GM19099 (cell line): ENCODE results near the gene MFAP3L.

Experiments
- POLR2A ChIP-seq: IDR thresholded peaks from 3 replicates; pipeline ENCODE4 v1.6.1; 2011; ENCODE audit warnings: low read depth; ENCODE audit not compliant: insufficient read length; ENCODE audit errors: extremely low read depth

MFAP3L gene

DNA sequence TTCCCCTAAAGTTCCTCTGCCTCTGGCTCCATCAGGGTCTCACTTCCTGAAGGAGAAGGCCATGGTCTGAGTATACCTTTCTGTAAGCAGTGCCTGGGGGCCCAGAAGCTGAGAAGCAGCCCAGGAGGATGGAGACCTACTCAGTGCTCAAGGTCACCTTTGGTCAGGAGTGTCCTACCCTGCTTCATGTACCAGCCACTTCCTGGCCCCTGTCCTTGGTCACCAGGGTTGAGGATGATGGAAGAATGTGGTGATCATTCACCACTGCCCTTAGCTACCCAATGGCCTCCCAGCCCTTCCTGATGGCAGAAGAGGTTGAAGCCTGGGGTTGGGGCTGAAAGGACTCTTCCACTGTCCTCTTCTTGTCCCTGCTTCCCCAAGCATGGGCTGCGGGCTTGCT lies 9.0 kb upstream of the MFAP3L start:
- TF ChIP-seq POLR2A = no peak

DNA sequence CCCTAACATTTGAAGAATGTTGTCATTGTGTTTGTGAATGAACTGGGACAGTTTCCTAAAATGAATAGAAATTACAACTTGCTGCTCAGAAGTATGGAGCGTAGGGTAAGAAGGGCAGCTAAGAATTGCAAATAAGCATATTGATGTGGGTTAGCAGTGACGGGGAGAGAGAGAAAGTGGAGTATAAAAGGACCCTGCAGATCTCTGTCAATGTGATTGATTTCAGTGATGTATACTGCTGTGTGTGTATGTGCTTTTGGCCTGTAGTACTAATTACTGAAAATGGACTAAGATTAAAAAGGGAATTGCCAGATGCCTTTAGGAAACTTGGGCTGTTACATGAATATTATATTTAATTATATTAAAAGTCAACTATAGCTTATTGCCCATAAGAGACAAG lies 7.8 kb upstream of the MFAP3L start:
- TF ChIP-seq POLR2A = no peak

DNA sequence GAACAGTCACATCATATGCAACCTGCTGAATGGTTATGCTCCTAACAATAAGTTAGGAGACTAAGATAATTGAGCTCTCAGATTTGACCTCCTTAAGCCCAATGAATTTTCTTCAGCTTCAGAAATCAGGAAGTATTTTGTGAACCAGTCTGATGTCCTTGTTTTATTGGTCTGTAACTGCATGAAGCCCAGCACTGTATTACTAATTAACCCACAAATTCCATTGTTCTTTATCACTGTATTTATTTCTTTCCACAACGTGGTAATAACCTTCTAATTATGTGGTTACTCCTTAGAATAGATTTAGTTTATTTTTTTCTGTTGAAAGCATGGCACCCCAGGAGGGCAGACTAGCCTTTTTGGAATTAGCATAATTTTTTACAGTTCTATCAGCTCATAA lies 3.9 kb upstream of the MFAP3L start:
- TF ChIP-seq POLR2A = no peak

DNA sequence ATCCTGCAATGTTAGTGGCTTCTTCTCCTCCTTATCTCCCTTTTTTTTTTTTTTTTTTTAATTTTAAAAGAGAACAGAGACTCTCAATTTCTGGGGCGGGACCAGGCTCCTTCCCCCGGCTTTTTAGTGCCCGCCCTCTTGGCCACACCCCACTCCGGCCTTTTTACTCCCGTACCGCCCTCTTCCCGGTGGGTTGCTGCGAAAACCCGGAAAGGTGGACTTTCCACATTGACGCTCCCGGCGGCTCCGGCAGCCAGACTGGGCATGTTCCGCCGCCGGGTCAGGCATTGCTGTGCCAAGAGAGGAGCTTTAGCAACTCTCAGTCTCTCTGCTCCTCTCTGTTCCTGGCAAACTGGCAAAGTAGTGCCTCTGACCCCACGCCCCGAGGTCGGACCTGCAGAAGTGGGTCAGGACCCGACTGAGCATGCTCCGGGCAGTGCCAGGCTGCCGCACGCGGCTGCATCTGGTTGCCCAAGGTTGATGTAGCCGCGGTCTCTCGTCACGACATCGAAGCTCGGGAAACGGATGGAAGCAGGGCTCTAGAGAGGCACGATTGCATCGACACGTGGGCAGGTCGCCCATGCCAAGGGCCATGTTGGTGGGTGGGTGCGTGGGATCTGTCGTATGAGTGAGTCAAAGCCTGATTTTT lies 1.1 kb upstream of the MFAP3L start:
- no peak for TF ChIP-seq POLR2A

DNA sequence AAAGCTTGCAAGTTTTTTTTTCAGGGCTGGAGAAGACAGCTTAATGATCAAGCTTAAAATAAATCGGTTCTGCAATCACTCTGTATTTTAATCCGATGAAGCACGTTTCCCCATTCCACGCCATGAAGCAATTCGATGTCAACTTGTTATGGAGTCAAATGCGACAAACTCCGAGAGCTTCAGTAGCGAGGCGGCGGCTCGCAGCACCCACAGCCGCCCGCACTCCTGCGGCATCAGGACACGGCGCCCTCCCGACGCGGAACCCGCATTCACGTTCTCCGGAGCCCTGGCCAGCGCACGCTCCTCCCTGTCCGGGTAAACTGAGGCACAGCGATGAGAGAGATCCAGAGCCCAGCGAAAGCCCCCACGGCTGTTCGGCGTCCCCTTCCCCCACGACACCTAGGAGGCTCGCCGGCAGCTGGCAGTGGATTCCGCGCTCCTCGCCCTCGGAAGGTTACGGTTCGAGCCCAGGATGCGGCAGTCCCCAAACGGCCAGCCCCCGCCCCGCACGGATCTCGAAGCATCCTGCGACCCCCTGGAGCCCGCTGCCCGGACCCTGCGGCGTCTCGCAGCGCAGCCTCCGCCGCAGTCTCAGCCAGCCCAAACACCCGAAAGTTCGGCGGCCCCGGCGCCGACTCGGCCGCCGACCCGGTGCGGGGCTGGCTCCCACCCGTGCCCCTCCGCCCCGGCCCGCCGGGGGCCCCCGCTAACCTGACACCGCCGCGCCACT lies 507 bp downstream of the MFAP3L start:
- TF ChIP-seq POLR2A = no peak

DNA sequence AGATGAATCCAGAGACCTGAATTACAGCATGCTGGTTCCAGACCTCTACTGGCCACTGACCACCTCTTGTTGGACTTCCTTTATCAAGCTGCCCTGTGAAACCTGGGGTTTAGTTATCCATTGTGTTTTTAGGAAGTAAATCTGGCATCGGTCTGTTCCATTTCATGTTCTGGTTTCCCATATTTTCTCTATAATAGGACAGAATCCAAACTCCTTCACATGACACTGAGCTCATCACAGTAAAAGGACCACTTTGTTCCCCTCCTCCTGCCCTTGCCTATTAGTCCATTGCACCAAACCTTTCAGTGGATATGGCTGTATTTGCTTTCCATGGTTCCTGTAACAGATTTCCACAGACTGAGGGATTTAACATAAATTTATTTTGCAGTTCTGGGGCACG lies 4.0 kb downstream of the MFAP3L start:
- no peak for TF ChIP-seq POLR2A

DNA sequence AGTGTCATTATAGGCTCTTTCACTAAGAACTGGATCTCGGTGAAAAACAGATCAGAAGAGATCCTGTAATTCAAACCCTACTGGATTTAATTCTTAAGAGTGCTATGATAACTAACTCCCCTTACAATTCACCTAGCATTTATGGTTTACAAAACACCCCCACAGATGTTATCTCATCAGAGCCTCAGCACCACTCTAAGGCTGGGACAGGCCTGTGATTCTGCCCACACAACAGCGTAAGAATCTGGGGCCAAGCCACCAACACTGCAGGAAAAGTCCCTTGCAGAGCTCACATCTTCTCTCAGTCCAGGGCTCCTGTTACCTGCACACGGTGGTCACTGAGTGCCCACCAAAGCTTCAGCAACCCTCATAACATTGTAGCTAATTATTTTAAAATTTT lies 8.9 kb downstream of the MFAP3L start:
- TF ChIP-seq POLR2A = no peak

DNA sequence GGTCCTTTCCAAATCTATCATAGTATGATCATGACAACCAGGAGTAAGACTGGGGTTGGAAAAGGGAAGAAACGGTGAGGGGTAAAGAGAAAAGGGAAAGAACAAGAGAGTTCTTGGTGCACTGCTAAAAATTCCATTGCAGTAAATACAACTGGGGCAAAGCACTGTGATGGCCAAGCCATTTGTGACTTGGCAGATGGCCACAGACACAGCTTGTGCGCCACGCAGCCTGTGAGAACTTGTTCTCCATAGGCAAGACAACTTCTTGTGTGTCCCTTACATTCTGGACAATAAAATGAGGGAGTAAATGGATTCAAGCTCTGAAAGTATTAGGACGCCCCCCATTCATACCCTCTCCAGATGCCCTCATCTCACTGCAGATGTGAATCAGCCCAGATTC lies 10.9 kb downstream of the MFAP3L start:
- TF ChIP-seq POLR2A = no peak

DNA sequence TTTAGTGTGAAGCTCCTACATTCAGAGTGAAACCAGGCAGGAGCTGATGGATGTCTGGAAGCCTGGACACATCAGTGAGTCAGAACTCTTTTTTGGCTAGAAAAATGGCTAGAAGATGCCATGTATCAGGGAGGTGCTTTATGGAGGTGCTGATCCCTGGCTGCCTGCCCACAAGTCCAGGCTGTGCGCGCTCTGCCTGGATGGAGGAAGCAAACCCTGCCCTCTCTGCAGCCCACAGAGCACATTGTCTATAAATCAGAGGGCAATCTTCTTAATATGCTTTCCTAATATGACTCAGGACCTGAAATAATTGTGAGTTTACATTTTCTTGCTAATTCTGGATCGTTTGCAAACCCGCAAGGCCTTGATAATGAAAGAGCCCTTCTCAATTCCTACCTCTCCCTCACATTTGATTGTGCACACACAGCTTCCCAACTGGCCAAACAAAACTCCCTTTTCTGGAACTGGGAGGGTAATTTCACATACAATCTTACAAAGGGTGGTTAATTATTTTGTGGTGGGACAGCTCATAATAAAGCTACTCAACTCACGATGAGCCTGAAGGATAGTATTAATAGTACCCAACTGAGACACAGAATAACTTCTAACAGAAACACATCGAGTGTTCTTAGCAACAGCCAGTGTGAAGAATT lies 11.7 kb downstream of the MFAP3L start:
- no peak for TF ChIP-seq POLR2A

DNA sequence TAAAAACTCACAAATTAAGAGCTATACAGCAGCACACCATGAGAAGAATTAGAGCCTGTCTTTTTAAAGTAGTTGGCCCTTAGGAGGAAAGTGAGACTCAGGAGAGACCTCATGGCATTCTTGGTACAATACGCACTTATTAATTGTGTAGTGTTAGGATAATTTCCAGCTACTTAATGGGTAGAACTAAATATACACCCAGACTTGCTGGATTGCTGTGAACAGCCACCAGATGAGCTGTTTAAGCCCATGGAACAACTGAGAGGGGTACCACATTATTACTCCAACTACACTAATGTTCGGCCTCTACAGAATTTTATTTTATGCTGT lies 13.6 kb downstream of the MFAP3L start:
- no peak for TF ChIP-seq POLR2A

DNA sequence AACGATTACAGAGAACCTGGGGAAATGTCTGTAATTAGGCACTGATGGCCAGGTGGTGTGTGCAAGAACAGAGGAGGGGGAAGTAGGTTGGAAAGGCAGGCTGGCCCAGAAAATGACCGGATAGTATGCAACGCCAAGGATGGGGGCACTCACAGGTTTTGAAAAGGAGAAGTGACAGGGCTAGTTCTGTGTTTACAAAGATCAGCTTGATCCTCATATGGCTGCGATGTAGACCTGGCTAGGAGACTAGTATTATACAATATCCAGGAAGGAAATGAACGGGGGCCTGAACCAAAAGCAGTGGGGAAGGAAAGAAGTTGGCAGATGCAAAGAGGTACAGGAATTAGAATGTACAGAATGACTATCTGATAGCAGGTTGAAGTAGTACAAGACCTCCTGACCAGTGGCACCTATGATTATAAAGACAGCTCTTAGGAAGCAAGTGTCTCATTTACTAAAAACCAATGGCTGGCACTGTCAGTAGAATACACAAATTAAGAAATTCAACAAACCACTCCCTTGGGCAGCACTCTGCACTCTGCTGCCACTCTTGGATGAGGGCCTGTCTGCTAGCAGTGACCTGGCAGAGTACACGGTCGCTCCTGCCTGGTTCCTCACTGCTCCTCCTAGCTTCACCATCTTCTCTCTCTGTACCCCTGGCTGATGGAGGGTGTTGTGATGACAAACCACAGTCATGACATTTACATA lies 14.1 kb downstream of the MFAP3L start:
- TF ChIP-seq POLR2A = no peak

DNA sequence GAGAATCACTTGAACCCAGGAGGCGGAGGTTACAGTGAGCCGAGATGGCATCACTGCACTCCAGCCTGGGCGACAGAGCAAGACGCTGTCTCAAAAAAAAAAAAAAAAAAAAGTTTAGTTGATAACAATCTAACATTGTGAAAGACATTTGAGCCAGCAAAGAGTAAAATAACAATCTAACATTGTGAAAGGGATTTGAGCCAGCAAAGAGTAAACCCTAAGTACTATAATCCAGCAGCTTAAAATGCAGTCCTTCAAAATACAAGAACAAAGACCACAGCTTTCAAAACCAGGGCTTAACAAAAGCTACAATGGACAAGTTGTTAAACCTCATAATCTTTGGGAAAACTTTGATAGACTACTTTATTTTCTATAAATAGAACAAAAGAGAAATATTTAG lies 16.9 kb downstream of the MFAP3L start:
- TF ChIP-seq POLR2A = no peak

DNA sequence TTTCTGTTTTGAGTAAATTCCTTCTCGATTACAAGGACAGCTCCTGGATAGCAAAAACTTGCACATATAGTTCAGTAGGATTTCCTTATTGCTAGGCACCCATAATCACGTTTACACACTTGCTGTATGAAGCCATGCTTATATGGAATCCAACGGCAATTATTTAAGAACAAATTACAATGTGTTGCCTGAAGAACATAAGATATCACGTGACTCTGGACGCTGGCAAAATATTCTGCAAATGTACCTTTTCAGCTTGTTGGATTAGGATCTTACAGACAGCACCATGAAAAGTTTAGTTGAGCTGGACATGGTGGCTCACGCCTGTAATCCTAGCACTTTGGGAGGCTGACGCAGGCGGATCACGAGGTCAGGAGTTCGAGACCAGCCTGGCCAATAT lies 17.4 kb downstream of the MFAP3L start:
- no peak for TF ChIP-seq POLR2A

DNA sequence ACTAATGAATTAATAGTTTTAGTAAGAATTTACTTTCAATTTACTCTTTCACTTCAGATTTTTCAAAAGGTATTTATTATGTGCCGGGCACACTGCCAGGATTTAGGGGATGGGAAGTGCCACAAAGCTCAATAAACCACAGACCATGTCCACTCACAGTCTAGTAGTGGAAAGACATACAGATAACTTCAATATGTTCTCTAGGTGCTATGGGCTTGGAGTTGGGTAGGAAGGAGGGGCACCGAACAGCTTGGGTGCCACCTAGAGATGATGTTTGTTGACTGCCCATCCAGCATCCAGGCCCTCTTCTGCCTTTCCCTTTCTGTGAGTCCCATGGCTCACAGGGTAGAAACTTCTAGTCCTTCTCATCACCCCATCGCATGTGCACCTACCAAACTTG lies 17.8 kb downstream of the MFAP3L start:
- TF ChIP-seq POLR2A = no peak

DNA sequence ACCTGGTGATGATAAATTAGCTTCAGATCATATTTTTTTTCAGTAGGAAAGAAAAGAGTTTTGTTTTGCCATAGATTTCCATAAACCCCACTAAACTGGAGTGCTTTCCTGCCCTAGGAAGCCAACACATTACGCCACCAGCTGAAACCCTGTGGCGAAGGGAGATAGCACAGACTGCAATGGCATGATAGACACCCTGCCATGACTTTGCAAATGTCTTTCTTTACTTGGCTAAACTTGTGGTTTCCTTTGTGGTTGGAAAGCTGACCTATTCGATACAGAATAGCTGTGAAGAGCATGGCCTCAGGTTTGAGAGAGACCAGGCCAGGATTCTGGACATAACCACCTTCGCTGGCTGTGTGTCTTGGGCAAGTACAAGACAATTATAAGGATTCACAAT lies 19.1 kb downstream of the MFAP3L start:
- TF ChIP-seq POLR2A = no peak

DNA sequence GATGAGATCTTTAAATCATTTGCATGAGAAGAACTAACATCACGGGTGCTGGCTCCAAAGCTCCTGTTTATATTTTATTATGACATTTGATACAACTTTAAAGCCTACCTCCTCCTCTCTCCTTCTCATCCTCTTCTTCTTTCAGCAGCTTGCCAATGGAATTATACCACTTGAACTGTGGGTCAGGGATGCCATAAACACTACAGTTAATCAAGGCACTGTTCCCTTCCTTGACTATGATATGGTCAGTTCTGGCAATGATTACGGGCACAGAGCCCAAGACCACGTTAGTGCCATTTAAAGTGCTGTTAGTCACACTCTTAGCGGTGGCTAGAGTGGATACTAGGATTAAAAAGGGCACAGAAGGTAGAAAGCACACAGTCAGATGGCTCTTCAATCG lies 20.7 kb downstream of the MFAP3L start:
- TF ChIP-seq POLR2A = no peak
